Prostate gland (tissue), 2 donors: ENCODE data around the gene RAPGEF4.

Experiments
- POLR2AphosphoS5 ChIP-seq: sonication (generic); formaldehyde crosslinking; IDR thresholded peaks from one replicate; pipeline ENCODE4 v1.6.1; 2017; ENCODE audit warnings: antibody characterized with exemption
- TF ChIP-seq, protein P1 (sequence below), 4 experiments: fragments of 200-600 bp in 2 of 4; fragments of 450-650 bp in 2 of 4; sonication (generic) in 2 of 4; IDR thresholded peaks; 1 replicate in 3 of 4; 2 replicates in 1 of 4; pipeline ENCODE4 v1.5.1; 2016 to 2019; ENCODE audit warnings: antibody characterized with exemption in 4 of 4, mild to moderate bottlenecking in 2 of 4, moderate library complexity in 2 of 4

DNA sequence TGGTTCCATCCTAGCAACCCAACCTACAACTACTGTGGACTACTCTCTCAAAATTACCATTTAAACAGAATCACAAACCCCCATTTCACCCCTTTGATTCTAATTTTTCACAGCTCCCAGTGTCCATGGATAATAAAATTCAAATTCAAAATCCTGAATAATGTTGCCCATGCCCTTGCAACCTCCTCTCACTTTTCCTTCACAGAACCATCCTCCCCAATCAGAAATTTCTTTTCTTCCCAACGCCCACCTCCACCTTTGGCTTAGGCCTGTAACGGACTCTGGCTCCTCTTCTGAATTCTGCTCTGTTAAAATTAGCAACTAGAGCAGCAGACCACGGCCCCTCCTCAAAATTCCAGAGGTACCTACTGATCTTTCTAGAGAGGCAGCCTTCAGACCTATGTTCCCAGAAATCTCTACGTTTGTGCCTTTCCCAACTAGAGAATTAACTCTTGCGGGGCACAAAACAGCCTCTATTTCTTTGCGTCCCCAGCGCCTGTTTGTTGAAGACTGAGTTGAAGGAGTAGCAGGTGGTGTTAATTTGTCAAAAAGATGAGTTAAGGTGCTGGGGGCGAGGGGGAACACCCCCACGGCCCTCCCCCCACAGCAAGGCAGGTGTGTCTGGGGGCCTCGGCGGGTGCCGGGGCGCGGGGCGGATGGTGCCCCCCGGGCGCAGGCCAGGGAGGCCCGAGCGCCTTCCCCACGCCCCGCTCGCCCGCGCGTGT, 339.6 kb downstream of the RAPGEF4 start:
- TF ChIP-seq POLR2AphosphoS5: no peak
- TF ChIP-seq, protein P1, sequence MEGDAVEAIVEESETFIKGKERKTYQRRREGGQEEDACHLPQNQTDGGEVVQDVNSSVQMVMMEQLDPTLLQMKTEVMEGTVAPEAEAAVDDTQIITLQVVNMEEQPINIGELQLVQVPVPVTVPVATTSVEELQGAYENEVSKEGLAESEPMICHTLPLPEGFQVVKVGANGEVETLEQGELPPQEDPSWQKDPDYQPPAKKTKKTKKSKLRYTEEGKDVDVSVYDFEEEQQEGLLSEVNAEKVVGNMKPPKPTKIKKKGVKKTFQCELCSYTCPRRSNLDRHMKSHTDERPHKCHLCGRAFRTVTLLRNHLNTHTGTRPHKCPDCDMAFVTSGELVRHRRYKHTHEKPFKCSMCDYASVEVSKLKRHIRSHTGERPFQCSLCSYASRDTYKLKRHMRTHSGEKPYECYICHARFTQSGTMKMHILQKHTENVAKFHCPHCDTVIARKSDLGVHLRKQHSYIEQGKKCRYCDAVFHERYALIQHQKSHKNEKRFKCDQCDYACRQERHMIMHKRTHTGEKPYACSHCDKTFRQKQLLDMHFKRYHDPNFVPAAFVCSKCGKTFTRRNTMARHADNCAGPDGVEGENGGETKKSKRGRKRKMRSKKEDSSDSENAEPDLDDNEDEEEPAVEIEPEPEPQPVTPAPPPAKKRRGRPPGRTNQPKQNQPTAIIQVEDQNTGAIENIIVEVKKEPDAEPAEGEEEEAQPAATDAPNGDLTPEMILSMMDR (IDR thresholded peaks at IDR 0.05): peak in 1 of 4 experiments; percentile 28
